NCI-H460 (cell line): ENCODE results near the gene CTBP2. TPM values are rescaled to one million over a fixed set of nuclear protein-coding genes. Genes with fewer than 3 reads are reported as not detected.

Source experiments
- small RNA-seq, 2 experiments: library from RNA; depleted of rRNA; stranded (forward); fragments of <200 nt; gene quantifications; one replicate each; pipeline ENCODE3, GENCODE V24; 2014
- total RNA-seq: library from RNA; depleted of rRNA; stranded (reverse); fragments of >200 nt; shearing (Covaris generic); gene quantifications from 2 replicates; pipeline ENCODE4 v1.2.3, GENCODE V29; 2014; rRNA removed

Gene CTBP2
- total RNA-seq, 1 experiment from 2014 or later = 75.1 TPM

Small RNA genes within 50 kb of the gene (small RNA-seq; reads per million reads assigned to genes)
- gene MIR4296 = 0 reads per million in 2 experiments
- 0 reads per million in 2 experiments for gene MRPS21P6

Other genes with a start within 250 kb of the CTBP2 start
- 27.6 and 30.5 TPM in 2 replicates for gene ZRANB1, start 218.4 kb downstream of the CTBP2 start, total RNA-seq